OCI-LY7 (cell line): ENCODE measurements around the gene TRAPPC4. TPM values are rescaled to one million over a fixed set of nuclear protein-coding genes. Genes with fewer than 3 reads are reported as not detected.

Source experiments
- BruUV-seq: library from RNA; stranded (reverse); fragments of 400-500 nt; replicated peaks from 2 replicates; lab custom pipeline; 2021; lab: Mats Ljungman, UMichigan
- CTCF ChIA-PET: fragments of 300-600 bp; sonication (Branson Sonifier 250); formaldehyde crosslinking; loops from one replicate; lab custom pipeline; 2022; ENCODE audit warnings: antibody characterized with exemption; ENCODE audit not compliant: unreplicated experiment; lab: Charles Lee
- POLR2A ChIA-PET: fragments of 300-600 bp; sonication (Branson Sonifier 250); formaldehyde crosslinking; loops from one replicate; lab custom pipeline; 2022; ENCODE audit warnings: antibody characterized with exemption; lab: Charles Lee
- DNase-seq: peaks from one replicate; pipeline ENCODE4 v3.0.0-alpha.2; 2015; ENCODE audit warnings: low spot score
- H2AFZ ChIP-seq: fragments of 200-600 bp; sonication (generic), shearing (Covaris generic); 2 replicates; pipeline ENCODE4 v1.6.1; 2014; ENCODE audit warnings: mild to moderate bottlenecking, antibody characterized with exemption, low read length, moderate library complexity
- H3K27ac ChIP-seq: fragments of 200-600 bp; sonication (generic); 2 replicates; pipeline ENCODE4 v1.5.1; 2014; ENCODE audit warnings: mixed run types, low read depth, mild to moderate bottlenecking, moderate library complexity, low read length, inconsistent platforms; ENCODE audit not compliant: poor library complexity, severe bottlenecking
- H3K36me3 ChIP-seq: fragments of 200-600 bp; sonication (generic); 2 replicates; pipeline ENCODE4 v1.6.1; 2014; ENCODE audit warnings: mild to moderate bottlenecking, antibody characterized with exemption, low read length, moderate library complexity, mixed read lengths; ENCODE audit not compliant: insufficient read depth
- H3K4me1 ChIP-seq: fragments of 200-600 bp; sonication (generic); 2 replicates; pipeline ENCODE4 v1.5.1; 2014; ENCODE audit warnings: mild to moderate bottlenecking, low read length; ENCODE audit not compliant: insufficient read depth, poor library complexity, severe bottlenecking
- H3K4me2 ChIP-seq: fragments of 200-600 bp; sonication (generic); 2 replicates; pipeline ENCODE4 v1.6.1; 2014; ENCODE audit warnings: mild to moderate bottlenecking, low read length
- H3K4me3 ChIP-seq: fragments of 200-600 bp; sonication (generic); 2 replicates; pipeline ENCODE4 v1.5.1; 2014; ENCODE audit warnings: mild to moderate bottlenecking, low read depth, low read length; ENCODE audit not compliant: poor library complexity, severe bottlenecking
- H3K79me2 ChIP-seq: fragments of 200-600 bp; sonication (generic); 2 replicates; pipeline ENCODE4 v1.6.1; 2016; ENCODE audit warnings: low read depth, mild to moderate bottlenecking, low read length, moderate library complexity, mixed read lengths; ENCODE audit not compliant: insufficient read depth
- H3K9me2 ChIP-seq: fragments of 200-600 bp; sonication (generic); 2 replicates; pipeline ENCODE4 v1.6.1; 2016; ENCODE audit warnings: mild to moderate bottlenecking, low read length, mixed read lengths; ENCODE audit not compliant: insufficient read depth
- H3K9me3 ChIP-seq: fragments of 200-600 bp; sonication (generic); 2 replicates; pipeline ENCODE4 v1.6.1; 2014; ENCODE audit warnings: mild to moderate bottlenecking, mixed run types, low read length, mixed read lengths
- H4K20me1 ChIP-seq: fragments of 200-600 bp; sonication (generic); 2 replicates; pipeline ENCODE4 v1.6.1; 2014; ENCODE audit warnings: mild to moderate bottlenecking, antibody characterized with exemption, low read length, moderate library complexity, mixed read lengths; ENCODE audit not compliant: insufficient read depth
- CTCF ChIP-seq: fragments of 200-600 bp; sonication (generic); conservative IDR thresholded peaks from 2 replicates; pipeline ENCODE4 v1.5.1; 2014; ENCODE audit warnings: mild to moderate bottlenecking, antibody characterized with exemption, low read length, moderate library complexity, mixed read lengths
- EZH2phosphoT487 ChIP-seq: fragments of 200-600 bp; sonication (generic); IDR thresholded peaks from 2 replicates; pipeline ENCODE4 v1.6.1; 2018; ENCODE audit warnings: low read depth, borderline replicate concordance, mild to moderate bottlenecking, mixed run types, antibody characterized with exemption, low read length, moderate library complexity, mixed read lengths
- intact Hi-C: fragments of 100-400 bp; cut with micrococcal nuclease; formaldehyde crosslinking; loops from one replicate; pipeline ENCODE4 v1.10.0; 2022; ENCODE audit not compliant: unreplicated experiment
- microRNA-seq: library from miRNA; unstranded; fragments of <30 nt; microRNA quantifications from one replicate; pipeline ENCODE4 v1.2.0, GENCODE V29; 2022; ENCODE audit warnings: borderline replicate concordance
- small RNA-seq: library from RNA; depleted of rRNA; stranded (forward); fragments of <200 nt; gene quantifications from one replicate; pipeline ENCODE3, GENCODE V24; 2014
- total RNA-seq, 2 experiments: library from RNA; depleted of rRNA in 1 of 2; stranded (reverse); fragments of >200 nt in 1 of 2; shearing (Covaris generic) in 1 of 2; gene quantifications; 2 replicates each; pipeline ENCODE4 v1.2.3, GENCODE V29; 2014 to 2022

The TRAPPC4 gene
- total RNA-seq, 2 experiments from 2014 or later, result 58.5 to 64.3 TPM

- Histone ChIP-seq H3K4me1 (peaks cover 23% of the 10 kb centered on the region), H3K4me2 (peak within 1 kb of the TSS; percentile 88), H4K20me1 (no peaks in the 10 kb centered on the region), H2AFZ (peak within 1 kb of the TSS; percentile 90), H3K9me2 (no peaks in the 10 kb centered on the region), H3K27ac (peak within 1 kb of the TSS; percentile 75), H3K36me3 (peaks cover 24% of the 10 kb centered on the region), H3K9me3 (no peaks in the 10 kb centered on the region), H3K4me3 (peak within 1 kb of the TSS; percentile 83), H3K79me2 (peaks cover 25% of the 10 kb centered on the region)
- TF ChIP-seq CTCF (no peak), EZH2phosphoT487 (no peak)
- intact Hi-C loops, result loop anchor here (1.0 to 5.0 kb wide), 3 partner anchors 17 to 255 kb away; partner anchors contain the start of gene HMBS
- BruUV-seq, result TSS peak; percentile 89
- ChIA-PET POLR2A (interaction anchor here (0.5 to 3.0 kb wide), 17 partner anchors 10 to 162 kb away, joined by 3 to 22 read pairs (median 4); partner anchors contain the start of genes CENATAC, DPAGT1 and HMBS), CTCF (no interaction called here)
- DNase-seq, result peak; percentile 98
These were observed 49.0 kb downstream of the TRAPPC4 start, which contains the start of gene VPS11 for GRCh38 chr11:119067371-119068222. Gene VPS11 (plus strand): TSS chr11:119067818. CDS start chr11:119067824, 6 bp downstream.

Small RNAs within 50 kb of the gene (microRNA-seq; reads per million reads assigned to microRNA genes)
- gene MIR3656, result not detected

Small RNAs within 50 kb of the gene (small RNA-seq; reads per million reads assigned to genes)
- gene AP003392.2, result not detected
- not detected for gene RF00017
- not detected for gene RF00019

Other genes starting within 250 kb of the TRAPPC4 start
- gene DDX6, start 227.6 kb upstream of the TRAPPC4 start, total RNA-seq (2014; rRNA removed; shearing (Covaris generic)), result 46.5 and 55.0 TPM in 2 replicates
- 128 and 142 TPM in 2 replicates for gene DDX6, start 227.6 kb upstream of the TRAPPC4 start, total RNA-seq (2022)
- gene CXCR5, start 134.9 kb upstream of the TRAPPC4 start, total RNA-seq (2014; rRNA removed; shearing (Covaris generic)), result 1.4 and 3.3 TPM in 2 replicates
- 7.1 and 7.3 TPM in 2 replicates for gene CXCR5, start 134.9 kb upstream of the TRAPPC4 start, total RNA-seq (2022)
- gene BCL9L, start 92.8 kb upstream of the TRAPPC4 start, total RNA-seq (2014; rRNA removed; shearing (Covaris generic)), result 3.7 and 6.4 TPM in 2 replicates
- gene BCL9L, start 92.8 kb upstream of the TRAPPC4 start, total RNA-seq (2022), result 14.8 and 16.6 TPM in 2 replicates
- 0.28 TPM in 1 of 2 replicates, not detected in the other for gene UPK2, start 62.5 kb upstream of the TRAPPC4 start, total RNA-seq (2014; rRNA removed; shearing (Covaris generic))
- gene UPK2, start 62.5 kb upstream of the TRAPPC4 start, total RNA-seq (2022), result 0.34 TPM in 1 of 2 replicates, not detected in the other
- gene FOXR1, start 47.0 kb upstream of the TRAPPC4 start, total RNA-seq (2014; rRNA removed; shearing (Covaris generic)), result not detected in 2 replicates
- gene FOXR1, start 47.0 kb upstream of the TRAPPC4 start, total RNA-seq (2022), result not detected in 2 replicates
- 47.7 and 49.7 TPM in 2 replicates for gene CENATAC, start 20.6 kb upstream of the TRAPPC4 start, total RNA-seq (2014; rRNA removed; shearing (Covaris generic))
- gene CENATAC, start 20.6 kb upstream of the TRAPPC4 start, total RNA-seq (2022), result 48.1 and 60.6 TPM in 2 replicates
- gene RPS25, start 423 bp upstream of the TRAPPC4 start, total RNA-seq (2014; rRNA removed; shearing (Covaris generic)), result 1,395 and 1,541 TPM in 2 replicates
- gene RPS25, start 423 bp upstream of the TRAPPC4 start, total RNA-seq (2022), result 1,648 and 1,680 TPM in 2 replicates
- gene SLC37A4, start 12.1 kb downstream of the TRAPPC4 start, total RNA-seq (2014; rRNA removed; shearing (Covaris generic)), result 14.5 and 14.8 TPM in 2 replicates
- gene SLC37A4, start 12.1 kb downstream of the TRAPPC4 start, total RNA-seq (2022), result 16.6 and 20.5 TPM in 2 replicates
- 86.6 and 97.6 TPM in 2 replicates for gene HYOU1, start 38.4 kb downstream of the TRAPPC4 start, total RNA-seq (2014; rRNA removed; shearing (Covaris generic))
- gene HYOU1, start 38.4 kb downstream of the TRAPPC4 start, total RNA-seq (2022), result 112 and 117 TPM in 2 replicates
- gene VPS11, start 49.1 kb downstream of the TRAPPC4 start, total RNA-seq (2014; rRNA removed; shearing (Covaris generic)), result 32.2 and 46.1 TPM in 2 replicates
- 23.3 and 25.7 TPM in 2 replicates for gene VPS11, start 49.1 kb downstream of the TRAPPC4 start, total RNA-seq (2022)
- gene HMBS, start 66.1 kb downstream of the TRAPPC4 start, total RNA-seq (2014; rRNA removed; shearing (Covaris generic)), result 12.1 and 12.2 TPM in 2 replicates
- 49.6 and 50.0 TPM in 2 replicates for gene HMBS, start 66.1 kb downstream of the TRAPPC4 start, total RNA-seq (2022)
- 31.7 and 35.8 TPM in 2 replicates for gene DPAGT1, start 83.1 kb downstream of the TRAPPC4 start, total RNA-seq (2014; rRNA removed; shearing (Covaris generic))
- gene DPAGT1, start 83.1 kb downstream of the TRAPPC4 start, total RNA-seq (2022), result 72.4 and 83.4 TPM in 2 replicates
- gene C2CD2L, start 88.6 kb downstream of the TRAPPC4 start, total RNA-seq (2014; rRNA removed; shearing (Covaris generic)), result 6.5 and 10.6 TPM in 2 replicates
- 19.0 and 19.9 TPM in 2 replicates for gene C2CD2L, start 88.6 kb downstream of the TRAPPC4 start, total RNA-seq (2022)
- 18.2 and 27.7 TPM in 2 replicates for gene HINFP, start 102.8 kb downstream of the TRAPPC4 start, total RNA-seq (2014; rRNA removed; shearing (Covaris generic))
- 29.6 and 30.8 TPM in 2 replicates for gene HINFP, start 102.8 kb downstream of the TRAPPC4 start, total RNA-seq (2022)
- not detected in 2 replicates for gene ABCG4, start 130.3 kb downstream of the TRAPPC4 start, total RNA-seq (2014; rRNA removed; shearing (Covaris generic))
- not detected in 2 replicates for gene ABCG4, start 130.3 kb downstream of the TRAPPC4 start, total RNA-seq (2022)
- 2.1 and 2.8 TPM in 2 replicates for gene NLRX1, start 150.0 kb downstream of the TRAPPC4 start, total RNA-seq (2014; rRNA removed; shearing (Covaris generic))
- gene NLRX1, start 150.0 kb downstream of the TRAPPC4 start, total RNA-seq (2022), result 8.8 and 10.6 TPM in 2 replicates
- not detected in 2 replicates for gene NHERF4, start 166.7 kb downstream of the TRAPPC4 start, total RNA-seq (2014; rRNA removed; shearing (Covaris generic))
- gene NHERF4, start 166.7 kb downstream of the TRAPPC4 start, total RNA-seq (2022), result not detected in 2 replicates
- 19.1 and 19.2 TPM in 2 replicates for gene CBL, start 187.6 kb downstream of the TRAPPC4 start, total RNA-seq (2014; rRNA removed; shearing (Covaris generic))
- 58.9 and 59.1 TPM in 2 replicates for gene CBL, start 187.6 kb downstream of the TRAPPC4 start, total RNA-seq (2022)